Measurements from ENCODE around the gene MRC2. TPM values are rescaled to one million over a fixed set of nuclear protein-coding genes. Genes with fewer than 3 reads are reported as not detected.

MRC2 gene
- total and polyA plus RNA-seq, 2 experiments from 2014 or later: 104 to 121 TPM

DNA sequence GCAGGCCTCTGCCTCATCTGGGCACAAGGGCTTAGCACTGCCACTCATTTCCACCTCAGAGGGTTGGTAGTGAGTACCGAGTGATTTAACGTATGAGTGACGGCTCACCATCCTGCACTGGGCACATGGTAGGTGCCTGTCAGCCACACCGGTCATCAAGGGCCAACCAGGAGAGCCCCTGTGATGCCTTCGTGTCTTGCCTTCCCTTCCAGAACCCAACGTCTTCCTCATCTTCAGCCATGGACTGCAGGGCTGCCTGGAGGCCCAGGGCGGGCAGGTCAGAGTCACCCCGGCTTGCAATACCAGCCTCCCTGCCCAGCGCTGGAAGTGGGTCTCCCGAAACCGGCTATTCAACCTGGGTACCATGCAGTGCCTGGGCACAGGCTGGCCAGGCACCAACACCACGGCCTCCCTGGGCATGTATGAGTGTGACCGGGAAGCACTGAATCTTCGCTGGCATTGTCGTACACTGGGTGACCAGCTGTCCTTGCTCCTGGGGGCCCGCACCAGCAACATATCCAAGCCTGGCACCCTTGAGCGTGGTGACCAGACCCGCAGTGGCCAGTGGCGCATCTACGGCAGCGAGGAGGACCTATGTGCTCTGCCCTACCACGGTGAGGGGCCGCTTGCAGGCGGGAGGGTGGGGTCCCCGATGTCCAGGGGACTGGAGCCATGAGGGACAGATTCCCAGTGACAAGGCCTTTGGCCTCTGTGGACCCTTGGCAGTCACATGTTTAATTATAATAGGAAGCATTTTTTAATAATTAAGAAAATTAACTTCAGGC, 37.1 kb downstream of the MRC2 start:
- no peak overlapping the region for H3K27ac ChIP-seq
- no peak overlapping the region for H2AFZ ChIP-seq
- WGBS (ENCODE audit: low lambda C conversion rate, missing lambda C conversion rate): 95% methylated on average over 25 of the region's 25 CpGs
- H3K4me1 ChIP-seq (ENCODE audit: insufficient read depth): no peaks in the 10 kb centered on the region
- H3K27me3 ChIP-seq: no peaks in the 10 kb centered on the region
- no peak overlapping the region for H3K4me2 ChIP-seq
- H3K9me2 ChIP-seq (replicated peaks; ENCODE audit: insufficient read depth): no peaks in the 10 kb centered on the region
- no peak overlapping the region for H3K4me3 ChIP-seq
- H3K79me2 ChIP-seq: no peaks in the 10 kb centered on the region
- H3K36me3 ChIP-seq (replicated peaks; ENCODE audit: insufficient read depth, low read depth): no peaks in the 10 kb centered on the region
- no peaks in the 10 kb centered on the region for H4K20me1 ChIP-seq (ENCODE audit: insufficient read depth, poor library complexity, severe bottlenecking)
- no peak for DNase-seq (ENCODE audit: low spot score)
- TF ChIP-seq, protein P1, sequence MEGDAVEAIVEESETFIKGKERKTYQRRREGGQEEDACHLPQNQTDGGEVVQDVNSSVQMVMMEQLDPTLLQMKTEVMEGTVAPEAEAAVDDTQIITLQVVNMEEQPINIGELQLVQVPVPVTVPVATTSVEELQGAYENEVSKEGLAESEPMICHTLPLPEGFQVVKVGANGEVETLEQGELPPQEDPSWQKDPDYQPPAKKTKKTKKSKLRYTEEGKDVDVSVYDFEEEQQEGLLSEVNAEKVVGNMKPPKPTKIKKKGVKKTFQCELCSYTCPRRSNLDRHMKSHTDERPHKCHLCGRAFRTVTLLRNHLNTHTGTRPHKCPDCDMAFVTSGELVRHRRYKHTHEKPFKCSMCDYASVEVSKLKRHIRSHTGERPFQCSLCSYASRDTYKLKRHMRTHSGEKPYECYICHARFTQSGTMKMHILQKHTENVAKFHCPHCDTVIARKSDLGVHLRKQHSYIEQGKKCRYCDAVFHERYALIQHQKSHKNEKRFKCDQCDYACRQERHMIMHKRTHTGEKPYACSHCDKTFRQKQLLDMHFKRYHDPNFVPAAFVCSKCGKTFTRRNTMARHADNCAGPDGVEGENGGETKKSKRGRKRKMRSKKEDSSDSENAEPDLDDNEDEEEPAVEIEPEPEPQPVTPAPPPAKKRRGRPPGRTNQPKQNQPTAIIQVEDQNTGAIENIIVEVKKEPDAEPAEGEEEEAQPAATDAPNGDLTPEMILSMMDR (IDR thresholded peaks at IDR 0.05; ENCODE audit: poor library complexity): no peak
- H3K9me3 ChIP-seq (ENCODE audit: low read depth): peaks cover 6% of the 10 kb centered on the region

DNA sequence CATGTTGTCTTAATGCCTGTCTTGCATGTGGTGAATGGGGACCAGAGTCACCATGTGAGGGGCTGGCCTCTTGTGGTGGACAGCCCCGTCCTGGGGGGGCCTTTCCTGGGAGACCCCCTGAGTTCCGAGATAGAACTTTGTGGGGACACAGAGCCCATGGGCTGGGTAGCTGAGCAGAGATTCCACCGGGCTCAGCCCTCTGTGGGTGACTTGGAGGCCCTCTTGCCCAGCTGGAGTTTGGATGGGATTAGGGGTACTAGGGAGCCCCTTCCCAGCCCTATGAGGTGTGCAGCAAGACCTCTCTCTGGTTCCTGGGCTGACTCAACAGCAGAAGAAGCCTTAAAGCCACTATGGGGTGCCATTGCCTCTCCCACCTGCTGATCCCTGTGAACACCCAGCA, 38.1 kb downstream of the MRC2 start:
- Histone ChIP-seq H3K27me3 (no peaks in the 10 kb centered on the region), H4K20me1 (ENCODE audit: insufficient read depth, poor library complexity, severe bottlenecking) (no peaks in the 10 kb centered on the region), H3K79me2 (no peaks in the 10 kb centered on the region), H3K9me3 (ENCODE audit: low read depth) (peaks cover 3% of the 10 kb centered on the region), H3K27ac (no peak overlapping the region), H2AFZ (no peak overlapping the region), H3K36me3 (replicated peaks; ENCODE audit: insufficient read depth, low read depth) (no peaks in the 10 kb centered on the region), H3K4me3 (no peak overlapping the region), H3K4me2 (no peak overlapping the region), H3K9me2 (replicated peaks; ENCODE audit: insufficient read depth) (no peaks in the 10 kb centered on the region), H3K4me1 (ENCODE audit: insufficient read depth) (no peaks in the 10 kb centered on the region)
- no peak for DNase-seq (ENCODE audit: low spot score)
- TF ChIP-seq EZH2phosphoT487 (IDR thresholded peaks at IDR 0.05; ENCODE audit: low read depth, severe bottlenecking, unreplicated experiment) (no peak), EZH2 (IDR thresholded peaks at IDR 0.05; ENCODE audit: borderline replicate concordance) (no peak)
- TF ChIP-seq, protein P1 (IDR thresholded peaks at IDR 0.05; ENCODE audit: poor library complexity): no peak
- WGBS (ENCODE audit: low lambda C conversion rate, missing lambda C conversion rate): 86% methylated on average over 3 of the region's 3 CpGs

DNA sequence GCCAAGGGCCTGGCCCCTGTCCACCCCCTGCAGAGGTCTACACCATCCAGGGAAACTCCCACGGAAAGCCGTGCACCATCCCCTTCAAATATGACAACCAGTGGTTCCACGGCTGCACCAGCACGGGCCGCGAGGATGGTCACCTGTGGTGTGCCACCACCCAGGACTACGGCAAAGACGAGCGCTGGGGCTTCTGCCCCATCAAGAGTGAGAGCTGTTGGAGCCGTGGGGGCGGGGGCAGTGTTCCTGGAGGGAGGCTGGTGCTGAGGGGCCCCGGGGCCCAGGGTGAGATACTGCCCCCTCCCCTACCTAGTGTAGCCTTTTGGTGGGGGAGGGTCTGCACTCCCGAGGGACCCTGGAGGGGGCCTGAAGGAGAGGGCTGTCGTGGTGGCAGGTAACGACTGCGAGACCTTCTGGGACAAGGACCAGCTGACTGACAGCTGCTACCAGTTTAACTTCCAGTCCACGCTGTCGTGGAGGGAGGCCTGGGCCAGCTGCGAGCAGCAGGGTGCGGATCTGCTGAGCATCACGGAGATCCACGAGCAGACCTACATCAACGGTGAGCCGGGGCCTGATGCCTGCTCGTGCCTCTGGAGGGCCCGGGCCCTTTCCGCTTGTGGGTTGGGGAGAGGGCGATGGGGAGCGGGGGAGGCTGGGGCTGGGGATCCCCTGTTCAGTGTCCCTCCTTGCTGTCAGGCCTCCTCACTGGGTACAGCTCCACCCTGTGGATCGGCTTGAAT, 38.8 kb downstream of the MRC2 start:
- H2AFZ ChIP-seq: no peak overlapping the region
- DNase-seq (ENCODE audit: low spot score): no peak
- H3K4me1 ChIP-seq (ENCODE audit: insufficient read depth): no peaks in the 10 kb centered on the region
- no peaks in the 10 kb centered on the region for H3K27me3 ChIP-seq
- H3K27ac ChIP-seq: no peak overlapping the region
- TF ChIP-seq EZH2 (IDR thresholded peaks at IDR 0.05; ENCODE audit: borderline replicate concordance): no peak
- TF ChIP-seq EZH2phosphoT487 (IDR thresholded peaks at IDR 0.05; ENCODE audit: low read depth, severe bottlenecking, unreplicated experiment): no peak
- TF ChIP-seq, protein P1 (IDR thresholded peaks at IDR 0.05; ENCODE audit: poor library complexity): no peak
- H3K36me3 ChIP-seq (replicated peaks; ENCODE audit: insufficient read depth, low read depth): no peaks in the 10 kb centered on the region
- no peak overlapping the region for H3K4me3 ChIP-seq
- 97% methylated on average over 28 of the region's 30 CpGs for WGBS (ENCODE audit: low lambda C conversion rate, missing lambda C conversion rate)
- H3K9me2 ChIP-seq (replicated peaks; ENCODE audit: insufficient read depth): no peaks in the 10 kb centered on the region
- H3K4me2 ChIP-seq: no peak overlapping the region
- H3K9me3 ChIP-seq (ENCODE audit: low read depth): no peaks in the 10 kb centered on the region
- H4K20me1 ChIP-seq (ENCODE audit: insufficient read depth, poor library complexity, severe bottlenecking): no peaks in the 10 kb centered on the region
- no peaks in the 10 kb centered on the region for H3K79me2 ChIP-seq

All from hepatocyte (in vitro differentiated cells).